GM18907 (cell line): Measurements from ENCODE around the gene RANBP1.

Source experiments
- ATAC-seq: cut with Tn5 transposase; IDR thresholded peaks from one replicate; pipeline ENCODE4 v1.9.1; 2021; ENCODE audit warnings: mild to moderate bottlenecking, moderate library complexity; ENCODE audit not compliant: unreplicated experiment

Gene RANBP1

GRCh38 chr22:20106849-20107237, 9.1 kb upstream of the RANBP1 start:
- ATAC-seq, result no peak

GRCh38 chr22:20107471-20107901, 8.4 kb upstream of the RANBP1 start:
- ATAC-seq, result no peak

GRCh38 chr22:20107951-20108756, 7.8 kb upstream of the RANBP1 start:
- no peak for ATAC-seq

DNA sequence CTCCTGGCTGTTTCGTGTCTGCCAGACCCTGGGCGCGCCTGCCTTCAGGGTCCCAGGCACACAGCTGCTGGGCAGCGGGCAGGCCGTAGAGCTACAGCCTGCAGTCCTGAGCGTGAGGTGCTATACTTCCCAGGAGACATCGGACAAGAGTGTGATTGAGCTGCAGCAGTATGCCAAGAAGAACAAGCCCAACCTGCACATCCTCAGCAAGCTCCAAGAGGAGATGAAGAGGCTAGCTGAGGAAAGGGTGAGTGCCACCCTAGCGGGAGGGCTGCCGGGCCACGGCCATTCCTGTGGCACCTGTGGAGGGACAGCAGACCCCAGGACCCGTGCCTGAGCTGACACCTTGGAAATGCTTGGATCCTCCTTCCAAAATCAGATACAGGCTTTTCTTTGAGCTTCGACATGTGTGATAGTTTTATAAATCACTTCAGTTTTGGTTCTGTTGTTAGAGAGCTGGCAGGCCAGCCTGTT, 7.1 kb upstream of the RANBP1 start:
- no peak for ATAC-seq

DNA sequence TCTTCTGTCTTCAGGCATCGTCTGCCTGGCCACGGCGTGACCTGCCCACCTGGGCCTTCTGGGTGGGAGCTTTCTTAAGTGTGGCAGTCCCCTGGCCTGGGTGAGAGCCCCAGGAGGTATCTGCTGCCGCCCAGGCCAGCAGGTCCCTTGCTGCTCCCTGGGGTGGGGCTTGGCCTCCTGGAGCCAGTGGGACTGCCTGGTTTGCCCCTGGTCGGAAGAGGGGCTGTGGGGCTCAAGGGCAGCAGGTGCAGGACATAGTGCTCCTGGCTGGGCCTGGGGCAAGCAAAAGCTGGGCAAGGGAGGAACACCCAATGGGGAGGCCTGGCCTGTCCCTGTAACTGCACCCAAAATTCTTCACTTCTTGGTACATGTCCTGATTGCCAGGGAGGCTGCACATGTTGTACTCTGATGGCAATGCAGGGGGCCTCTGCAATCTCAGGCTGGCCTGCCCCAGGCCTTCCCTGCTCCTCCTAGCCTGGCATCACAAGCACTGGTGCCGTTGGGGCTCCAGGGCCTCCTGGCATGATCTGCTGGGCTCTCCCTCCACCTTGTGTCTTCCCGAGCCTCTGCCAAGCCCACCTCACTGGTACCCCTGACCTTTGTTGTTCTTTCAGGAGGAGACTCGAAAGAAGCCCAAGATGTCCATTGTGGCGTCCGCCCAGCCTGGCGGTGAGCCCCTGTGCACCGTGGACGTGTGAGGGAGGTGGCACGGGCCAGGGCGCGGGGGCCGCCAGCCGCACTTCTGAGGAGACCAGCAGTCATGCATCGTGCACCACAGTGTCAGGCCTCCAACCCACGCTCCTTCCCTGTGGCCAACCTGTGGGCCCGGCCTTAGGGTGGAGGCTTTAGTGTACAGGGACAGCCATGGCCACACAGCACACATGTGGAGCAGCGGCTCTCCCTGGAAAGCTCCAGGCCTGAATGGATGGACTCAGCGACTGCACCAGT, 6.2 kb upstream of the RANBP1 start:
- no peak for ATAC-seq

- ATAC-seq, result no peak
Observed at GRCh38 chr22:20110359-20110985, 5.4 kb upstream of the RANBP1 start.

GRCh38 chr22:20111045-20111688, 4.7 kb upstream of the RANBP1 start:
- no peak for ATAC-seq

DNA sequence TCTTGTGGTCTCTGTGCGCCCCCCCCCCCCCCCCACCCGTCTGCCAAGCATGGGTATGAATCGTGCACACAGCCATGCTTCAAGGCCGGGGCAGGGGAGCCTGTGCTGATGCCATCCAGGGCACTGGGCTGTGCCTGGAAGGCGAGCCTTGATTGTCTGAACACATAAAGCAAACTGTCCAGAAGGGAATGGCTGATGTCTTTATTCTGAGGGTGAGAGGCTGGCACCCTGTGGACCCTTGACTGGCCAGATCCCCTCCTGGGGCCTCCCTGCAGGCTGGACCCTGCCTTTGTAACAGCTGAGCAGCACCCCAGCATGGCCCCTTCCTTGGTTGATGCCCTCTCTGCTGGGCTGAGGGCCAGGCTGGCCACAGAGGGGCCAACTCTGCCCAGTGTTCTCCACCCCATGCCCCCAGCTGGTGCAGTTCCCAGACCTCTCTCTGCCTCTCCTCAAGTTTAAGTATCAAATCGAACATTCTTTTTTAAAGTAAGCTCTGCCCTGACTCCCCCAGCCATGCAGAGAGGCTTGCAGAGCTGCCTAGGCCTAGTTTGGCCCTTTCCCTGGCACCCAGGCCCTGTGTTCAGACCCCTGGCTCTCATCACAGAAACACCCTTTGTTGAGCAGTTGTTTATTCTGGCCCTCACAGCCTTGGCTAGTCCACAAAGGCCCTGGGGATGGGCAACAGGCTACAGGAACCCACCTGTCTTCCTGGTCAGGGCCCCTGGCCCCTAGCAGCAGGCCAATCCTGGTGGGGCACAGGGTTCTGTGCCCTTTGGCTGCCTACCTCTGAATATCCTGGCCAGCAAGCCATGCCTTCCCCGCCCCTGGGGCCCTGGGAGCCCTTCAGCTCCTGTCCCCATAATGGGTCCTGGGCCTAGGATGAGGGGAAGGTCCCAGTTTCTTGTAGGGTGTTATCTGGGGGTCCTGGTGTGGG, 3.9 kb upstream of the RANBP1 start:
- ATAC-seq, result no peak

DNA sequence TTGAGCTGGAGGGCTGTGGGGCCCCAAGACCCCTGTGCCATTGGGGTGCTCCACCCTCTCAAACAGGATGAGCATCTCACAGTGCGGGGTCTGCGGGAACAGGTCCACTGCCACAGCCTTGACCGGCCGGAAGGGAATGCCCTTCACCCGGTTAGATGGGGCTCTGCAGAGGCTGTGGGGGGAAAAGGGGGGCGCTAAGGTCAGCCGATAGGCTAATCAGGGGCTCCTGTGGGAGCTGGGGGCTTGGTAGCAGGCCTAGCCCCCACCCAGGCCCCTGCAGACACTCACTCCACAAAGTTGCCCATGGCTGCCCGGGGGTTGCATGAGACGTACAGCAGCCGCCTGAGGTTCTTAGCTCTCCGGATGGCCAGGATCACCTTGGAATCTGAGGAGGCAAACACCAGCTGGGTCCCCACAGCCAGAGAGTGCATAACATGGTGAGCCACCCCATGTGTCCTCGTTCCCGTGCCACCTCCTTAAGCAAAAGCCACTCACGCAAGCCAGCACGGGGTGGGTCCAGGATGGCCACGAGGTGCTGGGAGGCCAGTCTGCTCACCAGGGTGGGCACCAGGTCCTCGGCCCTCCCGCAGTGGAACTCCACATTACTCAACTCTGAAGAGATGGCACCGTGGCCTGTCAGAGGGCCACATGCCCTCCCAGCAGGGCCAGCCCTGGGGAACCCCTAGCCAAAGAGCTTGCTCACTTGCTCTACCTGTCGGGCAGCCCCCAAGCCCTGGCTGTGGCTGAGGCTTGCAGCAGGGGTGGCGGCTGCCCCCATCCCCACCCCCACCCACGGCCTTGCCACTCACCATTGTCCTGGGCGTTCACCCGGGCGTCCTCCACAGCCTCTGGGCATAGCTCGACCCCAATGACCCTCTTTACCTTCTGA, 3.0 kb upstream of the RANBP1 start:
- ATAC-seq, result no peak

GRCh38 chr22:20113551-20114310, 2.2 kb upstream of the RANBP1 start:
- no peak for ATAC-seq

DNA sequence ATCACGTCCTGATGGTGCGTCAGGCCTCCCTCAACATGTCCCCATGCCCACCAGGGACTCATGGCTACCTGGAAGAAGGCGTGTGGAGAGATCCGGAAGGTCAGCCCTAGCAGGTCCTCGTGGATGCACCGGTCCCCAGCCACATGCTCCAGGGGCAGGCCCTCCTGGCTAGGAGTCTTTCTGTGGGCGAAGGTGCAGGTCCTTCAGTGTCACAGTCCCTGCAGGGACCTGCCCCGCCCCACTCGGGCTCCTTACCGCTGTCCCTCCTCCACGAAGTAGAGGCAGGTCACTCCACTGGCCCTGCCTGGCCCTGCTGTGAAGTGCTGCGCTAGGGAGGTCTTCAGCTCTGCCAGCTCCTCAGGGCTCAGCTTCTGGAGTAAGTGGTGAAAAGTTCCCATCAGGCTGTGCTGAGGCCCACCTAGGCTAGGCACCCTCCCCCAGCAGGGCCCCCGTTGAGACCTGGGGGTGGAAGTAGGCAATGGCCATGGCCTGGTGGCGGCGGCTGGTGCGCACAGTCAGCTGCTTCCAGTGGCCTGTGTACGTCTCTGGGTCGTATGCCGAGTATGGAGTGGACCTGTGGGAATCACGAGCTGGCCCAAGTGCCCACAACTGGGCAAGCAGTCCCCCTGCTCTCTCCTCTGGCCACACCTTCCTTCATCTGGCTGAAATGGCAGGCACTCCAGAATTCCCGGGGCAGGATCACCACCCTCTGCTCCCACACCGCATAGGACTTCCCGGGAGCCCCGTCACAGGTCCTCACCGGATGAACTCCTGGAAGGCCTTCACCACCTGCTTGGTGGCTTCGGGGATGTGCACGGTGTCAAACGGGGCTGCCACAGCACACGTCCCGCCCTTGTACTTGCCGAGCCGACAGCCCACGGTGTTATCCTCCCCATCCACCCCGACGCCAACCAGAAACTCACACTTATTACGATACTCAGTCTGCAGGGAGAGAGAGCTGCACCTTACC, 1.1 kb upstream of the RANBP1 start:
- ATAC-seq, result no peak

GRCh38 chr22:20116376-20116950, 559 bp downstream of the RANBP1 start:
- no peak for ATAC-seq

DNA sequence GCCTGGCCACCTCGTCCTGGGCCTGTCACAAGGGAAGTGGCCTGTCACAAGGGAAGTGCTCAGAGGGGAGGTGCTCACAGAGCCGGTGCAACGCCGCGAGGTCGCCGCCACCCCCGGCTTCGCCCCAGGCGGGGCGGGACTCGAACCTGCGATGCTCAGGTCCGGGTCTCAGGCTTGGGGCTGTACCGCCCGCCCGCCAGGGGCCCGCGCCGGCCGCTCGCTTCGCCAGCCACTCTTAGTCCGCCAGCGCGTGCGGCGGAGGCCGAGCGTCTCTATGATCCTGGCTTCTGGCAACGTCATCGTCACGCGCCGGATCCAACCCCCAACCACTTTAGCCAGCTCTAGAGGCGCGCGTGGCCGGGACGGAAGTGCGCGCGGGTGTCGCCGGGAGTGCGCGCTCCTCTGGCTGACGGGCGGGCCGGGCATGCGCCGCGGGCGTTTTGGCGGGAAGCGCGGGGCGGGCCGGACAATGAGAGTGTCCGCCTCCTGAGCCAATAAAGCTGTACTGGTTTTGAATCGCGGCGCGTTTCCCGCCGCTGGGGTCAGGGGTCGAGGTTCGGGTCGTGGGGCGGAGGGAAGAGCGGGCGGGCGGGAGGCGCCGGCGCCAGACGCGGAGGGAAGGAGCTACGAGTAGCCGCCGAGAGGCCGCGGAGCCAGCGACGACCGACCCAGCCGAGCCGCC, 1.2 kb downstream of the RANBP1 start, which contains the start of gene TRMT2A:
Gene TRMT2A, minus strand, starts transcription at position 276 of the 682 bp plus-strand sequence. CDS start 320 bp downstream, outside the sequence.
- peak; percentile 72 for ATAC-seq

DNA sequence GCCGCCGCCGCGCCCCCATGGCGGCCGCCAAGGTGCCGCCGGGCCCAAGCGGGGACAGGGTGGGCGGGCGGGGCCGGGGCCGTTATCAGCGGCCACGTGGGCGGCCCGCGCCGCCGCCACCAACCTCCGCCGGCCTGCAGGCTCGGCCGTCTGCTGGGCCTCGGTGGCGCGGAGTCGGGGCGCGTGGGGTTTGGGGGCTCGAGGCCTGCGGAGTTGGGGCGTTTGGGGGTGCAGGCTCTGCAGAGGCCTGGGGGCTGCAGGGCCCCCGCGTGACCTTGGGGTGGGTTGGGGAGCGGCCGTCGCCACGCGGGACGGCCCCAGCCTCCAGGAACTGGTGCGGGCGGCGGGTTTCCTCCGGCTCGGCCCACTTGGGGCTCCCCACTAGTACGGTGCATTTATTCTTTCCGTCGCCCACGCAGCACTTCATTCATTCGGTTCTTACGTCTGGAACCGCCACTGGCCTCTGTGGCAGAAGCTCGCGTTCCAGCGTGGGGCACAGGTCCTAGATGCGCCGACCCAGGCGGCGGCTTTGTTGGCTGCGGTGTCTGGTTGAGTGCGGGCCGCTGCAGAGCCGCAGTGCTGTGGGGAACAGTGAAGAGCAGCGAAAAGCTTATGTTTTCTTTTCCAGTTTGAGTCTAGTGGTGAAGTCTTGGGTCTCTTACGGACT, 1.9 kb downstream of the RANBP1 start:
- peak; percentile 21 for ATAC-seq
